Upper lobe of right lung (tissue), 1 donor: ENCODE results near the gene MOB3C. TPM values are rescaled to one million over a fixed set of nuclear protein-coding genes. Genes with fewer than 3 reads are reported as not detected.
"Not testable (repeated sequence)": the region's sequence is repeated elsewhere in the genome, so short reads cannot be mapped to it uniquely, and the experiment has no call there.

ENCODE experiments used
- ATAC-seq: fragments of 200-7000 bp; cut with Tn5 transposase; one replicate; pipeline ENCODE4 v1.9.1; 2020; ENCODE audit warnings: mild to moderate bottlenecking, moderate library complexity
- DNase-seq: peaks from one replicate; pipeline ENCODE4 v3.0.0-alpha.2; 2020
- H3K27ac ChIP-seq: fragments of 200-600 bp; one replicate; pipeline ENCODE4 v1.8.0; 2022
- H3K27me3 ChIP-seq: fragments of 200-600 bp; one replicate; pipeline ENCODE4 v1.8.0; 2022; ENCODE audit warnings: mild to moderate bottlenecking
- H3K36me3 ChIP-seq: fragments of 200-600 bp; one replicate; pipeline ENCODE4 v1.8.0; 2022
- H3K4me1 ChIP-seq: fragments of 200-600 bp; one replicate; pipeline ENCODE4 v1.8.0; 2022
- H3K4me3 ChIP-seq: fragments of 200-600 bp; one replicate; pipeline ENCODE4 v1.8.0; 2022; ENCODE audit warnings: mild to moderate bottlenecking
- H3K9me3 ChIP-seq: fragments of 200-600 bp; one replicate; pipeline ENCODE4 v1.8.0; 2022
- CTCF ChIP-seq: fragments of 200-600 bp; IDR thresholded peaks from one replicate; pipeline ENCODE4 v1.8.0; 2022; ENCODE audit warnings: antibody characterized with exemption
- intact Hi-C: fragments of 100-400 bp; cut with DNase I; formaldehyde crosslinking; loops from one replicate; pipeline ENCODE4 v1.11.0; 2022
- total RNA-seq: library from RNA; stranded (reverse); fragmentation: NEBNext Ultra II Directional; extraction: Animal tissue kit (Norgen Biotek cat#: 25700); gene quantifications from one replicate; pipeline ENCODE4 v1.2.1, GENCODE V29; 2021
- donor health status: DM: no; HTN: yes; CAD: no; lungs with severe emphysema.

Gene MOB3C
- total RNA-seq, 1 donor from 2014 or later = 24.6 TPM

GRCh38 chr1:46656643-46657042, 40.0 kb upstream of the MOB3C start:
- H3K9me3 ChIP-seq = no peaks in the 10 kb centered on the region
- peaks cover 60% of the 10 kb centered on the region for H3K36me3 ChIP-seq
- TF ChIP-seq CTCF = no peak
- H3K4me3 ChIP-seq = no peak overlapping the region
- no peaks in the 10 kb centered on the region for H3K27me3 ChIP-seq
- no peak for ATAC-seq
- no peak overlapping the region for H3K27ac ChIP-seq
- intact Hi-C loops = no loop called here
- DNase-seq = no peak
- no peaks in the 10 kb centered on the region for H3K4me1 ChIP-seq

- no peak for DNase-seq
- Histone ChIP-seq H3K36me3 (peaks cover 60% of the 10 kb centered on the region), H3K4me3 (no peak overlapping the region), H3K27me3 (no peaks in the 10 kb centered on the region), H3K4me1 (no peaks in the 10 kb centered on the region), H3K9me3 (no peaks in the 10 kb centered on the region), H3K27ac (no peak overlapping the region)
- intact Hi-C loops = no loop called here
- ATAC-seq = no peak
- no peak for TF ChIP-seq CTCF
These were observed 39.2 kb upstream of the MOB3C start for GRCh38 chr1:46655848-46656247.

GRCh38 chr1:46654698-46655097, 38.1 kb upstream of the MOB3C start:
- H3K4me3 ChIP-seq, H3K4me1 ChIP-seq, H3K27ac ChIP-seq, H3K9me3 ChIP-seq, DNase-seq, H3K27me3 ChIP-seq, intact Hi-C loops, ATAC-seq: not testable (repeated sequence)
- H3K36me3 ChIP-seq = peaks cover 69% of the 10 kb centered on the region

GRCh38 chr1:46654012-46654411, 37.4 kb upstream of the MOB3C start:
- no peak for TF ChIP-seq CTCF
- no peaks in the 10 kb centered on the region for H3K4me1 ChIP-seq
- H3K36me3 ChIP-seq = peaks cover 76% of the 10 kb centered on the region
- DNase-seq (no peak), ATAC-seq (no peak)
- intact Hi-C loops = no loop called here
- no peak overlapping the region for H3K4me3 ChIP-seq
- no peak overlapping the region for H3K27ac ChIP-seq
- no peaks in the 10 kb centered on the region for H3K27me3 ChIP-seq
- H3K9me3 ChIP-seq = no peaks in the 10 kb centered on the region

GRCh38 chr1:46653405-46653958, 36.9 kb upstream of the MOB3C start:
- Histone ChIP-seq H3K36me3 (peaks cover 79% of the 10 kb centered on the region), H3K4me1 (no peaks in the 10 kb centered on the region), H3K9me3 (no peaks in the 10 kb centered on the region), H3K27me3 (no peaks in the 10 kb centered on the region), H3K4me3 (no peak overlapping the region), H3K27ac (no peak overlapping the region)
- TF ChIP-seq CTCF = no peak
- no peak for DNase-seq
- ATAC-seq = no peak
- intact Hi-C loops = no loop called here

- DNase-seq (no peak), ATAC-seq (no peak)
- intact Hi-C loops = no loop called here
- no peak overlapping the region for H3K4me3 ChIP-seq
- no peaks in the 10 kb centered on the region for H3K4me1 ChIP-seq
- no peaks in the 10 kb centered on the region for H3K9me3 ChIP-seq
- H3K36me3 ChIP-seq = peaks cover 77% of the 10 kb centered on the region
- H3K27ac ChIP-seq = no peak overlapping the region
- TF ChIP-seq CTCF = no peak
- H3K27me3 ChIP-seq = no peaks in the 10 kb centered on the region
These were observed 35.9 kb upstream of the MOB3C start for GRCh38 chr1:46652321-46653100.

- DNase-seq, ATAC-seq, H3K4me3 ChIP-seq, H3K27ac ChIP-seq, H3K9me3 ChIP-seq, intact Hi-C loops, H3K27me3 ChIP-seq, H3K4me1 ChIP-seq: not testable (repeated sequence)
- H3K36me3 ChIP-seq = peaks cover 65% of the 10 kb centered on the region
These were observed 34.5 kb upstream of the MOB3C start for GRCh38 chr1:46651152-46651551.
